HG02884 (cell line): ENCODE results near the gene CDCP1.
"Not testable (repeated sequence)": the region's sequence is repeated elsewhere in the genome, so short reads cannot be mapped to it uniquely, and the experiment has no call there.

Experiments
- ATAC-seq: cut with Tn5 transposase; IDR thresholded peaks from one replicate; pipeline ENCODE4 v1.9.1; 2021; ENCODE audit warnings: mild to moderate bottlenecking, moderate library complexity; ENCODE audit not compliant: unreplicated experiment

The CDCP1 gene

DNA sequence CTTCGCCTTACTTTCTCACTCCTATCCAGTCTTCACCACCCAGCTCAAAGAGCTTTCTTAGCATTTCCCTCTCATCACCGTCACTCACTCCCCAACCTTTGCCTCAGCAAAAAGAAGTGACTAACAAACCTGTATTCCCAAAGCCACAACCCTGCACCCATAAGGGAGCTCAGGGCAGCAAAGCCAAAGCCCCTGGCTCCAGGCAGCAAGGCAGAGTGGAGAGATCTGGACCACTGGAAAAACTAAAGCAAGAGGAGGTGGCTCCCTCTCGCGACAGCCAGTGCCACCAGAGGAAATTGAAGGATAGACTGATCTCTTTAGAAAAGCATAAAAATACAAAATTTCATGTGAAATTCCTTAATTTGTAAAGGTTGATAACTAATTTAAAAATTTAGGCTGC is 25.1 kb upstream of the CDCP1 start:
- ATAC-seq: no peak

DNA sequence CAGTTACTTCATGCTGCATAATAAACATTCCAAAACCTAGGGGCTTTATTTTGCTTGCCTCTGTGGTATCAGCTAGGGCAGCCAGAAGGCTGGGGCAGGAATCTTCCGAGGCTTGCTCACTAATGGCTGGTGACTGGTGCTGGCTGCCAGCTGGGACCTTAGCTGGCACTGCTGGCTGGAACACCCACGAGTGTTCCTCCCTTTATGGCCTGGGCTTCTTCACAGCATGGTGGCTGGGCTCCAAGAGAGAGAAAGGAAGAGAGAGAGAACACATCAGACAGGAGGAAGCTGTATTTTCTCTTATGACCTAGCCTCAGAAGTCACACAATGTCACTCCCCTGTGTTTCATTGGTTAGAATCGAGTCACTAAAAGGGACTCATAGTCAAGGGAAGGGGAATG is 23.9 kb upstream of the CDCP1 start:
- no peak for ATAC-seq

DNA sequence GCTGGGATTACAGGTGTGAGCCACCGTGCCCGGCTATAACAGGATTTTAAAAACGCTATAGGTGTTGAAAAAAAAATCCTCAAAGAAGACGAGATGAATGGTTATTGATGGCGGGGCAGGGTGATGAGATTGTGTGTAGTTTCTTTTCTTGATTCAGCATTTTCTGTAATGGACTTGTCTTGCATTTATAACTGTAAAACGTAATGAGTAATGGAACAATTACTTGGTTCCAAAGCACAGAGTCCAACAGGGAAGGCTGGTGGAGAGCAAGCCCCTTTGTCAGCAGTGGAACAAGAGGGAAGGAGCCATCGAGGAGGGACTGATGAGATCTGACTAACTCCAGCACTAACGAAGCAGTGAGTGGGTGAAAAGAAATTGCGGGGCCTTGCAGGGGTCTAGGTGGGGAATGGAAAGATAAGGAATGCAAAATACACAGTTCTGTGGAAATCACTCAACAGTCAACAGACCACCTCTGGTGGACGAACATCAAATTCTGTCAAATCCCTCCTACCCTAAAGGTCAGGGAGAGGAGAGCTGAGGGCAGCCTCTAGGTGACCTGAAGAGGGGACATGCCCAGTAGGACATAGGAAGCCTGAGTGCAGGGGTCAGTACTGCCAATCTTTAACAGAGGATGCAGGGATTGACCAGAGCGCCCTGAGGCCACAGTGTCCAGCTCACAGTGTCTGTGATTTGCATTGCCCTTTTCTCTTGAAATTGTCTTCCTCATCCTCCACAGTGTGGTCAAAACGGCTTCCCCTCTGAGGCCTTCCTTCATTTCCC is 23.1 kb upstream of the CDCP1 start:
- no peak for ATAC-seq

DNA sequence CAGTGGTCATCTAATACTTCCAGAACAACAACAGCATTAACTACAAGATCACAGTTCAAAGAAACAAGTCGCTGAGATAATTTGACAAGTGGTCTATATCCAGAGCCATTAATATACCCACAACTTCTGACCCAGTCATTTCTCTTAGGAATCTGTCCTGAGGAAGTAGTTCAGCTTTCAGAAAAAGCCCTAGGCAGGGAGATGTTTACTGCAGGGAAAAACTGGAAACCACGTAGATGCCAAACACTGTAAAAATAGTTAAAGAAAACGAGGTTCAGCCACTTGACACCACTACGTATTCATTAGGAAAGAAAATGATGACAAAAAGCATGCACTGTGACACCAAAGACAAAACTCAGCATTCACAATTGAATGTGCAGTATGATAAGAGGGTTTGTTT is 22.3 kb upstream of the CDCP1 start:
- no peak for ATAC-seq

DNA sequence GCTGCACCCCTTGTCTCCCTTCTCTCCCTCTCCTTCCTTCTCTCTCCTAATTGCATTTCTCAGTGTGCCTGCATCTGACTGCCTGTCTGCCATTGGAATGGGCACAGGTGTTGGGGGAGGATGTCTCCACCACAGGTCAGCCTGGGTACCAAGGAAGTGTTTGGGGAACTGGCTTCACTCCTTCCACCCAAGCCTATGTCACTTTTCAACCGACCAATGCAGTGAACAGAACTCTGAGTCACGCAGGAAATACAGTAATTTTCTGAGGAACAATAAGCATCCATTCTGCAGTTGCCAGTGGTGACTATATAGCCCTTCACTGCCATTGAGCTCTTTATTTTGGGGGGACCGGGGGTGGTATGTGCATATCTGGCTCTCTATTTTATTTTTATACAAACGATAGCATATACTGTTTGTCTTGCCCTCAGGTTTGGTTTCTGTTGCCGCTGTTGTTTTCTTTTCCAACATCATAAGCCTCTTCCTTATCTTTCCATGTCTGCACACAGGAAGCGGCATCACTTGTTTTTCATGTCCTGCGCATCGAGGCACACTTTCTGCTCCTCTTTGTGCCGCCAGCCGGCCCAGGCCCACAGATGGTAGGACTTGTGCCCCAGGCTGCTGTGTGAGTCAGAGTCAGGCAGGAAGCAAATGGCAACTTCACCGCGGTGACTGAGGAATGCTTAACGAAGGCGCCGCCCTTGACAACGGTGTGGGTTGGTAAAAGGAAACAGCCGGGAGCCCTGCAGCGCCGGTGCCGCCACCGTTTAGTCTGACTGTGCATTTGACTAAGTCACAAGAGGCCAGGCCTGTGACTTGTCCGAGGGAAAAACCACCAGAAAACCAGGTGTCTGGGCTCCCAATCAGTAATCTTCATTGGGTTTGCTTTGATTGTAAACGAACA is 21.1 kb upstream of the CDCP1 start:
- ATAC-seq: no peak

DNA sequence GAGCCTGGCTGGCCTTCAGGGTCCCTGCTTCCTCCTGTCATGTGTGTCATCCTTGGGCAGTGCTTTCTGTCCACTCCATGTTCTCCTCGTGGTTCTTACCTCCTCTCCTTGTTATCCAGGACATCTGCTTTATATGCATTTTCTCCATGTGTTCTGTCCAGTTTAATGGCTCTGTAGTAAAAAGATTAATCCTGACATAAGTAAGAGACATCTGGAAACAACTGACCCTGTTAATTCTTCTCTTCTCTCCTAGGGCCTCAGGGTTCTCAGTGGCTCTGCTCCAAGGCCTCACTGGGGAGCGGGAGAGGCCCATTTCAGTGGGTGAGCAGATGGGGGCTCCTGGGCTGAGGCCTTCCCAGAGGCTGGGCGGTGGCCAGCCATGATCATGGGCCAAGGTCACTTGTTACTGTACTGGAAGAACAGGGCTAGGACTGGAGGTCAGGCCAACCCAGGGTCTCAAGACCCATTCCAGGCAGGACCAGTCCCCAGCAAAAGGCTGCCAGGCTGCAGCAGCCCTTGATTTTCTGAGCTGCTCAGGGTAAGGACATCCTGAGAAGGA is 20.2 kb upstream of the CDCP1 start:
- no peak for ATAC-seq

DNA sequence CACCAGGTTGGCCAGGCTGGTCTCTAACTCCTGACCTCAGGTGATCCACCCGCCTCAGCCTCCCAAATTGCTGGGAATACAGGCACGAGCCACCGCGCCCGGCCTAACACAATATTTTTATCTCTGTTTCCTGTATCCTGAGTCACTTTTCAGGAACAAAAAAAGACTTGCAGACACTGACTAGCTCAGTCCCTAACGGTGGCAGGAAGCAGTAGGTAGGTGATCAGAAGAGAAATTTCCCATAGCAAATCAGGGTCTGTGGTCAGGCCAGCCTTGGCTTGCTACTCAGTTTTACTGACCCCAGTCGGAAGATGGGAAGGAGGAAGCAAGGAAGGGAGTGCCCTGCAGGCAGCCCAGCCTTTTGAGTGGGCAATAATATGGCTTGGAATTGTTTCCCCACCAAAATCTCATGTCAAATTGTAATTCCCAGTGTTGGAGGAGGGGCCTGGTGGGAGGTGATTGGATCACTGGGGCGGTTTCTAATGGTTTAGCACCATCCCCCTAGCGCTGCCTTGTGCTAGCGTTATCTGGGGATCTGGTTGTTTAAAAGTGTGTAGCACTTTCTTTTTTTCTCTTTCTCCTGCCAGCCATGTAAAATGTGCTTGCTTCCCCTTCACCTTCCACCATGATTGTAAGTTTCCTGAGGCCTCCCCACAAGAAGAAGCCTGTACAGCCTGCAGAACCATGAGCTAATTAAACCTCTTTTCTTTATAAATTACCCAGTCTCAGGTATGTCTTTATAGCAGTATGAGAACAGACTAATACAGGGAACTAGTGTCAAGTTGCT is 19.5 kb upstream of the CDCP1 start:
- ATAC-seq: no peak

DNA sequence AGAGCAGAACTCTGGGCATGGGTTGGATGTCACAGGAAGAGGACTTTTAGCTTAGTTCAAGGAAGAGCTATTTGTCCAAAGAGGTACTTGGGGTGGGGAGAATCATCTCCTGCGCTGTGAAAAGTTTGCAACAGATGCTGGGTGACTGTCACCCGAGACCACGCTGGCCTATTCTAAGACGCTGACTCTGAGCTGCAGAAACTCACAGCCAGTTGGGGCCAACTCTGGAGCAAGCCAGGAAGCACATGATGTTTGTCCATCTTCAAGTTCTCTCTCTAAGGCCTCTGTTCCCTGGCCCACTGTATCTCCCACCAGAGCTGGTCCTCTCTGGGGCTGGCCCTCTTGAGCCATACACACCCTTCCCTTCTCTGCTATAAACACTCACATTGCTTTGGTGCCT is 17.9 kb upstream of the CDCP1 start:
- ATAC-seq: no peak

DNA sequence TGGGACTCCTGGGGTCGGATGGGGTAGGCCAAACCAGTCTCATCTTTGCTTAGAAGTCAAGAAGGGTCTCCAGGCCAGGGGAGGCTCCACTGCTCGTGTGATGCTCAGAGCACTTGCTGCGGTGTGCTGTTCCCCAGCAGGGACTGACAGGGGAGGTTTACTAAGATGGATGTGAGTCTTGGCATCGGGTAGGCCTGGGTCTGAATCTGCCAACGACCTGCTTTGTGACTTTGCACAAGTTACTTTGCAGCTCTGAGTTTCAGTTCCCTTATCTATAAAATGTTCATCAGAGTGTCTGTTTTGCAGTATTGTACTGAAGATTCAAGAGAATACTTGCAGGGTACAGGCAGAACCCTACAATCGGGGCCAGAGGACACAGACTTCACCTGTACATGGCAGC is 17.3 kb upstream of the CDCP1 start:
- no peak for ATAC-seq

DNA sequence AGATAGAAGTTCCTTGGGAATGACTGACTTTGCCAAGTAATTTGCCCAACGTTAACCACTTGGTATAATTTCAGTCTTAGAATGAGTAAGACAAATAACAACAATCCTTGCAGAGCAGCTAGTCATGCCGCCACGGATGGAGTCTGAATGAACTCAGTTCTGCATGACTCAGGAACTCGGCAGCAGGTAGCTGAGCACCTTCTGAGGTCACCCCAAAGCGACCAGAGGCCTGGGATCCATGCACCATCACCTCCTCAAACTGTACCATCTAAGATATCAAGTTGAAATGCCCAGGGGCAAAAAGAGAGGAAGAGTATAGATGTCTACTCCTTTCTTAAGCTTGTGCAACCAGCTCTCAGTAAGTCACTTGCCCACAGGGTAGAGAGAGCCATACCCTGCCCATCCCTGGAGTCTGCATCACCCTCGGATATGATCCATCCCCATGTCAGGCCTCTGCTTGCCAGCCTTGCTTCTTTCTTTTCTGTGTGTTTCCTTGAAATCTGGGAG is 8.5 kb upstream of the CDCP1 start:
- ATAC-seq: no peak

DNA sequence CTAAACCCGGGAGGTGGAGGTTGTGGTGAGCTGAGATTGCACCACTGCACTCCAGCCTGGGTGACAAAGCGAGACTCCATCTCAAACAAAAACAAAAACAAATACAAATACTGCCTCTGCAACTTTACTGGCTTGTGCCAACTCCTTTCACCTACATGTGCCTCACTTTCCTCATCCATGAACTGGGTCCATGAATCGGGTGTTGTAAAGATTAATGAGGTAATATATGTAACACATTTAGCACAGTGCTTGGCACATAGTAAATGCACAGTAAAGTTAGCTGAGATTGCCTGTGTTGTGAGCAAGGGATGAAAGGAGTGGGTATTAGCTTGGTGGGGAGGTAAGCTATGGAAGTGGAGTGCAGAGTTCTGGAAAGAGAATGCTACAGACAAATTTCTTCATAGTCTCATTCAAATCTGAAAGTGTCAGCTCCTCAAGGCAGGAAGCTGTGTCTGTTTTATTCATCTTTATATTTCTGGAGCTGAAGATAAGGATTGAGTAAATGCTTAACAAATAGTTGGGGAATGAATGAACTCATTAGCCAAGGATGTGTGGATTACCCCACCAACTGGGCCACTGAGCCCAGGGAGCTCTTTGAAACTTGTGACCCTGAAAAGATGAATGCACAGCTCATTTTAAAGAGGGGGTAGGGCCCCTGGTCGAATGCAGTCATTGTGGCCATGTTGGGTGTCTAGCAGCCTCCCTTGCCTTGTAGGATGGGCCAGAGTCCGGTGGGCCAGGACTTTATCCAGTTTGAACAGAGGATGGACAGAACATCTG is 7.7 kb upstream of the CDCP1 start:
- ATAC-seq: no peak

DNA sequence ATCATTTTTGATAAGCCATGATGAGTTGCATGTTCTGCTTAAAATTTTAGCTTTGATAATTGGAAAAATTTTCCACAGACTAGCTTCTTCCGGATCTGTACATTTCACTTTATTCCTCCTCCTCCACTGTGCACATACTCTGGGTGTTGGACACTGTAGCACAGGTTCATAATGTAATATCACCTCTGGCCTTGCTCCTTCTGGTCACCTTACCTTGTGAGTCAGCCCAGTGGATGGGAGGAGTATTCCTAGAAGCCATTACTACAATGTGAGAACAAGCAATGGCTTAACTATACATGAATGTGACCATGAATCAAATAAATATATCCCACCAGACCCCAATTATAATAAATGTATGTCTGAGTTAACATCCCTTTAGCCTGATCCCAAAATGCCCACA is 6.1 kb upstream of the CDCP1 start:
- ATAC-seq: no peak

DNA sequence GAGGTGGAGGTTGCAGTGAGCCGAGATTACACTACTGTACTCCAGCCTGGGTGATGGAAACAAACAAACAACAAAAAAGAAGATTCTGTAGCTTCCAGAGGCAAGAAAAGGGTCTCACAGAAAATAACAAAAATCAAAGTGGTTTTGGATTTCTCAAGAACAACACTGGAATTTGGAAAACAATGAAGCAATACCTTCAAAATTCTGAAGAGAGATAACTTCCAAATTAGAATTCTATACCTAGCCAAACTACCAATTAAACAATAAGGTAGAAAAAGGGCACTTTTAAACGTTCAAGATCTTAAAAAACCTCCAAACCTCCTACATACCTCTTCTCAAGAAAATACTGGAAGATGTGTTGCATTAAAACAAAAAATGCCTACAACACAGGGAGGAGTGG is 4.9 kb upstream of the CDCP1 start:
- no peak for ATAC-seq

DNA sequence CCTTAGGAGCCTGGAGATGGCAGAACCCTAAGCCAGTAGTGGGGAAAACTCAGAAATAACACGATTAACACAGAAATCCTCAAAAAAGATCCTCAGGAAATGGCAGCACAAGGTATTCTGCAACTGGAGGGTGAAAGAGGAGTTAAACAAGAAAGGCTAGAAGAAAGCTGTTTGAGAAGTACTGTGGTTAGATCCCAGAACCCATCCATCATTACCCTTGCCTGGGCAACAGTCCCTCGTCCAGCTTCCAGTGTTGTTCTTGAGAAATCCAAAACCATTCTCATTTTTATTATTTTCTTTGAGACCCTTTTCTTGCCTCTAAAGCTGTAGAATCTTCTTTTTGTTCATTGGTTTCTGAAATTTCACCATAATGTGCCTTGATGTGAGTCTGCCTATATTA is 2.7 kb upstream of the CDCP1 start:
- no peak for ATAC-seq

DNA sequence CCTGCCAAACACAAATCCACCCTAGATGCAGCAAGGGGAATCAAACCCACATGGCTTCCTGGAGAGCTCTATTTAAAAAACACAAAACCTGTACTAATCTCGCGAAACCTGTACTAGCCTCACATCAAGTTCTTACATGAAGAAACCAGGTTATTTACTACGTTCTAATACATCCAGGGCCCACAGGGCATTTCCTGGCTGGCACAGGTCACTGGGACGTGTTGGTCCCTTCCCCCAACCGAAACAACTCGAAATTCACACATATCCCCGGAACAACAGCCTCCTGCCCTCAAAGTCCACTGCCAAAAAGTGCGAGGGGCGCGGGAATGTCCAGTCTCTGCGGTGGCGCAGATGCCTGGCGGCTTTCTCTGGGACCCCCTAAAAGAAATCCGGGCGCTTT is 955 bp downstream of the CDCP1 start:
- ATAC-seq: no peak

DNA sequence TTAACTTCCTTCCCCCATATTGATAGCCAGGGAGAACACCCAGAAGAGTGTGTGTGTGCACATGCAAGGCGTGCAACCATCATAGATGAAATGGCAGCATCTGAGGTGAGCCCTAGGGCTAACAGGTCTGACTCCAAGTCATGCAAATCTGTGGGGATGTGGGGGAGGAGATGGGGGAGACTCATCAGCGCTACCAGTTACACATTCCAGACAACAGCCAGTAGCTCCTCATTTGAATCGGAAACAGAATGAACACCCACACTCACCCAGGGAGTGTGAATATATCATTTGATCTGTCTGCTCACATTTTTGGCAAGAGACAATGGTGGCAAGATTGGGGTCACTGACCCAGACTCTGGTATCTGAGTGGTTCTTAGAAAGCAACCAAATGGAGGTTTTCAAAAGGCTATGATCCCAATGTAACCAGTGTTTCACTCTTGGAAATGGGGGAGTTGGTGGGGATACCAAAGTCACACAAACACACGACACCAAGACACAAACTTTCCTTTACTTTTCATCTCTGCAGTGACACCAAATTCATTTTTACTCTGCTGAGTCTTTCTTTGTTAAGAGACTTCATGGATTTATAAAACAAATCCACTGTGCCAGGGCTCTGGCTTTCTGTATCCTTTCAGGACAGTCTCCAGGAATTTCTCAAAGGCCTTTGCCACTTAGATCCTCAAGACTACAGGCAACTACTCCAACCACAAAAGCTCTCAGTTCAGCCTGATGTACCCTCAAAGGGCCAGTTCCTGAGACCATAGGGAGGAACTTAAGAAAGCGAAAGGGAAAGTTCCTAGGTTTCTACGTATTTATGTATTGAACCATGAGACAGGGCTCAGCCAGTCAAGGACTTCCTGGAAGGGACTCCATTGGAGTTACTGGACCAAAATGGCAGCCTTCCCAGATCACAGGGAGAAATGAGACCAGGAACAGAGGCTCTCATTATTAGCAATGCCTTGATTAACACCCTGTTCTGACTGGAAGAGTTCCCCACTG is 2.2 kb downstream of the CDCP1 start:
- ATAC-seq: no peak

DNA sequence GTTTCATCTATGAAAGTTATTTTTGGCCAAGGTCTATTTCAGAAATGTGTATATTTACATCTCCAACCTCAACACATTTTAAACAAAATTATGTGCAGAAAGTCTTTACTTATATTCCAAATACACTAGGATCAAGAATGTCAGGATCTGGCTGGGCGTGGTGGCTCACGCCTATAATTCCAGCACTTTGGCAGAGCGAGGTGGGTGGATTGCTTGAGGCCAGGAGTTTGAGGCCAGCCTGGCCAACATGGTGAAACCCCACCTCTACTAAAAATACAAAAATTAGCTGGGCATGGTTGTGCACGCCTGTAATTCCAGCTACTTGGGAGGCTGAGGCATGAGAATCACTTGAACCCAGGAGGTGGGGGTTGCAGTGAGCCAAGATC is 5.4 kb downstream of the CDCP1 start:
- not testable (repeated sequence) for ATAC-seq

DNA sequence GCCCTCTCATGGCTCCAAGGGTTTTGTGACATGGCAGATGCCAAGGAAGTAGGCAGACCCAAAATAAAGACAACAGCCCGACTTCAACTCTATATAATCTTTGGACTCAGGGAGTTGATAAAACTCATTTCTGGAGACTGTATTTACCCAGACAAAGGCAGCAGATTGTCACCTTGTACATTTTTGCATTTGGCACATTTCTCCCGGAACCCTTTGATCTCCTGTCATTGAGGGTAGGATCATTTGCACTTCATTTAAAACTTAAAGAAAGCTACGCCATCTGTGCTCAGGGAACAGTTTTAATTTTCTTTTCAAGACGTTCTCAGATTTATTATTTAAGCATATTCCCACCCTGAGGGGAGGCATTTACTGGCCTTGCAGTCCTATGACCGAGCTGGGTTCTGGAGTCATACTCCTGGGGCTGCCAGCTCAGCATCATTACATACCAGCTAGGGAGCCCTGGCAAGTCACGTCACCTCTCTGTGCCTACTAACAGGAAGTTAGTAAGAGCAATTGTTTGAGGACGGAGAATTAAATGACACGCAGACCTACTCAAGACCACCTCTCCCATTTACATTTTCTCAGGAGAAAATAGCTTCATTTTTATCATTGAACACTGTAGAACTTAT is 5.9 kb downstream of the CDCP1 start:
- no peak for ATAC-seq
